Measurements from ENCODE around the gene FBXW8.

FBXW8 gene

DNA sequence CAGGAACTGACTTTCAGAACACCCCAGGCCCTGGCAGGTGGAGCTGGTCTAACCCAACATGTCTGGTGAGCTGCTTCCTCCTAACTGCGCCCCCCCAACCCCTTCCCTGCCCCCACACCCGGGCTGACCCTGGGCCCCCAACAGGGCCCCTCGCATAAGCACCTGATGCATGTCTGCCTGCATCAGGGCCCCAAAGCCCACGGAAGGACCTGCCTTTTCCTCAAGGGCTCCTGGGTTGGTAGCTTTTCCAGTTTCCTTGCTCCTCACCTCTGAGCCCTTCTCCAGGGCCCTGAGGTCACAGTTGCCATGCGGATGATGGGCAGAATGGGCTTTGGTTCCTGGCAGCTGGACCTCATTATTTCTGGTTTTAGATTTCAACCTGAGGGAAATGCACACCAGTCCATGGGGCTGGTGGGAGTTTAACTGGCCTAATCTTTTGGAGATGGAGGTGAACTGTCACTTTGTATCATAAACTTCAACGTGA, 170.0 kb downstream of the FBXW8 start:
- no peaks in the 10 kb centered on the region for H3K79me2 ChIP-seq (ENCODE audit: control insufficient read depth, insufficient read depth, low read length, unreplicated experiment)
- no peak overlapping the region for H3K27ac ChIP-seq (ENCODE audit: low read depth, low read length)
- no peaks in the 10 kb centered on the region for H3K36me3 ChIP-seq (ENCODE audit: insufficient read depth, low read length)
- H3K4me1 ChIP-seq (ENCODE audit: control insufficient read depth, insufficient read depth, low read length, unreplicated experiment), result no peaks in the 10 kb centered on the region
- H3K27me3 ChIP-seq (ENCODE audit: insufficient read depth, low read length), result peaks cover 82% of the 10 kb centered on the region
- H2AFZ ChIP-seq (ENCODE audit: low read length, unreplicated experiment), result no peak overlapping the region
- no peak overlapping the region for H3K4me3 ChIP-seq (ENCODE audit: low read depth, low read length)
